ELF-1 (cell line): ENCODE measurements around the gene PNPLA2.

Source experiments
- DNase-seq: peaks from one replicate; pipeline ENCODE4 v3.0.0-alpha.2; 2016; ENCODE audit warnings: low read depth, low spot score

Gene PNPLA2

GRCh38 chr11:858762-859339 lies 40.1 kb downstream of the PNPLA2 start:
- DNase-seq = no peak

GRCh38 chr11:859394-860131 lies 40.8 kb downstream of the PNPLA2 start:
- DNase-seq = no peak

GRCh38 chr11:860234-861104 lies 41.8 kb downstream of the PNPLA2 start:
- DNase-seq = no peak

- no peak for DNase-seq
Observed at GRCh38 chr11:861105-861479, 42.4 kb downstream of the PNPLA2 start.

- DNase-seq = peak; percentile 90
Observed at GRCh38 chr11:862081-862661, 43.5 kb downstream of the PNPLA2 start.

- DNase-seq = no peak
Observed at GRCh38 chr11:862696-863022, 43.9 kb downstream of the PNPLA2 start.

- DNase-seq = peak; percentile 81
Observed at GRCh38 chr11:863023-863909, 44.6 kb downstream of the PNPLA2 start.

- no peak for DNase-seq
Observed at GRCh38 chr11:863910-864827, 45.5 kb downstream of the PNPLA2 start.

GRCh38 chr11:864898-865297 lies 46.2 kb downstream of the PNPLA2 start:
- no peak for DNase-seq

- DNase-seq = no peak
Observed at GRCh38 chr11:865462-866430, 47.0 kb downstream of the PNPLA2 start.

GRCh38 chr11:866481-866880 lies 47.8 kb downstream of the PNPLA2 start:
- no peak for DNase-seq

- no peak for DNase-seq
Observed at GRCh38 chr11:867856-868358, 49.2 kb downstream of the PNPLA2 start.

GRCh38 chr11:868394-868793 lies 49.7 kb downstream of the PNPLA2 start:
- DNase-seq = no peak

GRCh38 chr11:868802-869201 lies 50.1 kb downstream of the PNPLA2 start:
- DNase-seq = no peak

- no peak for DNase-seq
Observed at GRCh38 chr11:869399-870126, 50.8 kb downstream of the PNPLA2 start.

GRCh38 chr11:870127-870413 lies 51.4 kb downstream of the PNPLA2 start:
- peak; percentile 55 for DNase-seq

- no peak for DNase-seq
Observed at GRCh38 chr11:870418-870817, 51.7 kb downstream of the PNPLA2 start.

- DNase-seq = no peak
Observed at GRCh38 chr11:871472-871871, 52.8 kb downstream of the PNPLA2 start.
